GM18867 (cell line): ENCODE results near the gene CHD5.

Experiments
- ATAC-seq: cut with Tn5 transposase; IDR thresholded peaks from one replicate; pipeline ENCODE4 v1.9.1; 2021; ENCODE audit warnings: mild to moderate bottlenecking, moderate library complexity; ENCODE audit not compliant: unreplicated experiment

Gene CHD5

GRCh38 chr1:6101826-6102531 is 78.1 kb downstream of the CHD5 start:
- ATAC-seq = no peak

DNA sequence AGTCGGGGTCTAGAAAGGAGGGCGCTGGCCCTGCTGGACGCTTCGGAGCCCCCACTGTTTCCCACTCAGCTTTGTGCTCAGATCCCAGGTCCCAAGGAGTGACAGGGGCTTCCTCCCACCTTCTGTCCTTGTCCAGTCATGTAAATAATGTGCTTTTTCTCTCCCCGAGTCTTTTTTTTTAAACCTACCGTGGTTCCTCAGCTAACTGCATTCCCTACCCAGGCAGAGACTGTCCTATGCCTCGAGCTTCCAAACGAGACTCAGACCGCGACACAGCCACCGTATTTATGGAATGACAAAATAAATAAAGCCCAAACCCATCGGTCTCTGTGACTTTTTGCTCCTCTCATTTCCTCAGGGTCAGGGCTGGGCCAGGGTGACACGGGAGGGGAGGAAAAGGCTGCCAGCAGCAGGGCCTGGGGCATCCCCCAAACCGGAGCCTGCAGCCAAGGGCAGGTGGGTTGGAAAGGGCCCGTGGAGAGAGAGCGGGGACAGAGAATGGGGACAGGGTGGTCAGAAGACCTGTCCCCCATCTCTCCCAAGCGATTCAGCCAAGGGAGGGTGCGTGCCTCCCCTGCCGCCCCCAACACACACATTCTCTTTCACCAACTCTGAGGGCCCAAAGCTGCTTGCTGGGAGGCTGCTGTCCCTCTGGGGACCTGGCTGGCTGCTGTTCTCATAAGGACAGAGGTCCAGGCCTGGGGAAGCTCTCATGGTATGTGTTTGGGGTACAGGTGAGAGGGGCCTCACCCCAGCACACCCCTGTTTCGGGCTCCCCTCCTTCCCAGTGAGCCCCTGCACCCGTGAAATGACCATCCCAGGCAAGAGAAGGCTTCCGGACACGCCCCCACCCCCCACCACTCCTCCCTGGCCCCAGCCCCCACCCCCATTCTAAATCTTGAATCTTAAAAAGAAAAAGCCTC is 79.0 kb downstream of the CHD5 start:
- ATAC-seq = no peak

GRCh38 chr1:6099787-6100765 is 80.0 kb downstream of the CHD5 start:
- ATAC-seq = no peak

GRCh38 chr1:6099297-6099696 is 80.8 kb downstream of the CHD5 start:
- no peak for ATAC-seq

- ATAC-seq = no peak
Observed at GRCh38 chr1:6098303-6099215, 81.6 kb downstream of the CHD5 start.

DNA sequence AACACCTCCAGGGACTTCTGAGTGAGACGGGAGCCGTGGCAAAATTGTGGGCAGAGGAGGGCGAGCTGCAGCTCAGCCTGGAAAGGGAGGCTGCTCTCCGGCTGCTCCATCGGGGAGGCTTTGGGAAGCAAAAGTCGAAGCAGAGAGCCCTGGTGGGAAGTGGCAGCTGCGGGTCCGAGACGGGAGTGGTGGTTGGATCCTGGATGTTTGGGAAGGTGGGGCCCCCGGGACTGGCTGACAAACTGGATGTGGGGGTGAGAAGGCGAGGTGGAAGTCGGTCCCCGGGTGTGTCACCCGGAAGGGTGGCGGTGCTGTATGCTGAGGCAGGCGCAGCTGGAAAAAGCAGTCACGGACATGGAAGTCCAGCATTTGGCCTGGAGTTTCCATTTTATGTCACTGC is 82.3 kb downstream of the CHD5 start:
- no peak for ATAC-seq

DNA sequence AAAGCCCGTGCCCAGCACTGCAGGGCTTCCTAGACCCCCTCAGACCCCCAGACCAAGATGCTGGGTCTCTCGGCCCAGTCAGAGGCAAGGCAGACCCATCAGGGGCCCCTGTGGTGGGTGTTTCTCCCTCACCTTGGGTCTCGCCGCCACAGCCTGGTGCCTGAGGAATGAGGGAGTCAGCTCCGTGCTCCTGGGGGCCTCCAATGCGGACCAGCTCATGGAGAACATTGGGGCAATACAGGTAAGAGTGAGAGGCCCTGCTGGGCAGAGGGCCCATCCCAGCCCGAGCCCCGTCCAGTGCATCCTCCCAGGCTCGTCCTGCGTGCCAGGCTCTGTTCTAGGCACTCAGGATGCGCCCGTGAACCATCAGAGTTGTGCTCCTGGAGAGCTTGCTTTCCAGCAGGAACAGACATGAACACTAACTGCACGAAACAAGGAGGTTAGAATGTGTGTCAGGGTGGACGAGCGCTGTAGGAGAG is 83.0 kb downstream of the CHD5 start:
- no peak for ATAC-seq

DNA sequence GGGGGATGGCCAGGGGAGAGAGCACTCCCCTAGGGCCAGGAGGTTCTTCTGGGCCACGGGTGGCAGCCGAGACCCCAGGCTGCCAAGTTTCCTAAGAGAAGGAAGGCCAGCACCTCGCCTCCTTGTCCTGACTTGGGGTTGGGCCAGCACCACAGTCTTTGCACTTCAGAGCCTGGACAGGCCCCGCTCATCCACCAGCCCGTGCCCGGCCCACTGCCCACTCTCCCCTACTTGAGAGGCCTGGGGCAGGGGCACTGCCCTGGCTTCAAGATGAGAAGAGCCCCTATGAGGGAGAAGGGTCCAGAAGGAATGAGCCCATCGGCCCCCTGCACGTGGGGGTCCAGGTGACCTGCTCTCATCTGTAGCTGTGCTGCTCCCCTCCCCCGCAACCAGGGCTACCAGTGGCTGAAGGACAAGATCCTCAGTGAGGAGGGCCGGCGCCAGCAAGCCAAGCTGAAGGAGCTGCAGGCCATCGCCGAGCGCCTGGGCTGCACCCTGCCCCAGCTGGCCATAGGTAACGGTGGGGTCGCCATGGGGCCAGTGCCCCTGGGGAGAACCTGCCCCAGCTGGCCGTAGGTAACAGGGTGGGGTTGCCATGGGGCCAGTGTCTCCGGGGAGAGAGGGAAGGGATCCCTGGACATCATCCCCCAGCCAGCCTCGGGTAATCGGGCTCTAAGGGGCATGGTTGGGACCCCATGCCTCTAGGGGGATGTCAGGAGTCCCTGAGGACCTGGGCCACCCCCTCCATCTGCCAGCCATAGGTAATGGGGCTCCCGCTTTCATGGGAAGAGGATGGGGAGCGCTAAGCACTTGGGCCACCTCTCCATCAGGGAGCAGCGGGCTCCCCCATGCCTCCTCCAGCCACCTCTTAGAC is 83.6 kb downstream of the CHD5 start:
- no peak for ATAC-seq

GRCh38 chr1:6095511-6096242 is 84.4 kb downstream of the CHD5 start:
- no peak for ATAC-seq

DNA sequence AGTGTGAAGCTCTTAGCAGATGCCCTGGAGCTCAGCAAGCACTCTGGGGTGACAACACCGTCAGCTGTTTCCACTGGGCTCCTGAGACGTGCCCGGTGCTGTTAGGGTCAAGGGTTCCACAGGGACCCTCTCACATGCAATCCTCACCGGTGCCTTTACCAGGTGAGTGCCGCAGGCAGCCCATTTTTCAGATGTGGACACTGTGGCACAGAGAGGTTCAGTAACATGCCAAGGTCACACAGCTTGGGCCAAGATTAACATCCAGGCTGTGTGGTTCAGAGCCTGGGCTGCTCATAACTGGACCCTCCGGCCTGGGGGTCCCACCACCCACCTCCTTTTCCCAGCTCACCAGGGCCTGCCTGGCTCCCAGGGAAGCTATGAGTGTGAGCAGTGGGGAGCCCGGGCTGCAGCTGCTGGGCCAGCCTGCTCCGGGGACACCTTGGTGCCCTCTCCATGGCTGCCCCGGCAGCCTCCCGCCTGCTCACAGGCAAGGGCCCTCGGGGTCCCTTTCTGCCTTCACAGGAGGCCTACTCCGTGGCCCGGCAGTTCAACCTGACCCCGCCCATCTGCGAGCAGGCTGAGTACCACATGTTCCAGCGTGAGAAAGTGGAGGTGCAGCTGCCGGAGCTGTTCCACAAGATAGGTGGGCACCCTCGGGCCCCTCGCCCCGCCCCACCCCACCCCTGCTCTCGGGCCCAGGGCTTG is 85.2 kb downstream of the CHD5 start:
- no peak for ATAC-seq

DNA sequence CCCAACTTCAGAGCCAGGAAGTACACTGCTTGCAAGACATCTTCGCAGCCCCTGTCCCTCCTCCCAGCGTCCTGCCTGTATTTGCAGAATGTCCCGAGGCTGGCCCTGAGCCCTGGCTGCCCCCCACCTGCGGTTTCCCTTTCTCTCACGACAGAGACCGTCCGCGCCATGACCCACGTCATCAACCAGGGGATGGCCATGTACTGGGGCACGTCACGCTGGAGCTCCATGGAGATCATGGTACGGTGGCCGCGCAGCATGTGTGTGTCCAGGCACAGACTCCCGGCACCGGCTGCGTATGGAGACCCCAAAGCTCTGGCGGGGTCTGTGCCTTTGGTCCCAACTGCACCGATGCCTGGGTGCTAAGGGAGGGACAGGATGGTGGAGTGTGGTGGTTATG is 85.9 kb downstream of the CHD5 start:
- no peak for ATAC-seq

DNA sequence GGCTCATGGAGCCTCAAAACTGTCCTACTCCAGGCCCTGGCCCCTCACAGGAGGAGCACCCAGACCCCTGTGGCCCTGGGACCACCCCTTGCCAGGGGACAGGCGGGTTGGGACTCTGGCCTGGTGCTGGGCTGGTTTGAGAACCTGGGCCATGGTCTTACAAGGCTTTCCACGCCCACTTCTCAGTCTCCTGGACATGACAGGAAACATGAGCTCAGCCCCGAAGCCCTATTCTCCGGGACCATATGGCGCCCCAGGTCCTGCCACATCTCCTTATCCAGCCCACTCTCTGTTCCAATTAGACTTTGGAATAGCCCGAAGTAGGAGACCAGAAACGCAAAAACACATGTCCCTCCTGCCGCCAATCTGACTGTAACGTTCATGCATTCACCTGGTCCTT is 86.5 kb downstream of the CHD5 start:
- ATAC-seq = no peak

DNA sequence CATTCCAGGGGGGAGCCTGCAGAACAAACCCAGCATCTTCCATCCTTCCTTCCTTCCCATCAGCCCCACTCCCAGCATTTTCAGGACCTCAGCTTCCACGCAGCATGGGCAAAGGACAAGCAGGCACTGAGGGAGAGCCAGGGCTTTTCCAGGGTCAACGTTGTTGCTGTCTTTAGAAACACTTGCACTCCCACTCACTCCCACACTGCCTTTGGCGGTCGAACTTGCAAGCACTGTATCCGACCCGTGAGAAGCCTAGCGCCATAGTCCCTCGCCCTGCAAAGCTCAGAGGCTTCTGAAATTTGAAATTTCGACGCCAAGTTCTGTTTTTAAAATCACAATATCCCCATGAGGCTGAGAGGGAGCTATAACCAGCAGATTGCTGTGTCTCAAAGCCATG is 87.0 kb downstream of the CHD5 start:
- no peak for ATAC-seq

- ATAC-seq = no peak
Observed at GRCh38 chr1:6092211-6092610, 87.9 kb downstream of the CHD5 start.

DNA sequence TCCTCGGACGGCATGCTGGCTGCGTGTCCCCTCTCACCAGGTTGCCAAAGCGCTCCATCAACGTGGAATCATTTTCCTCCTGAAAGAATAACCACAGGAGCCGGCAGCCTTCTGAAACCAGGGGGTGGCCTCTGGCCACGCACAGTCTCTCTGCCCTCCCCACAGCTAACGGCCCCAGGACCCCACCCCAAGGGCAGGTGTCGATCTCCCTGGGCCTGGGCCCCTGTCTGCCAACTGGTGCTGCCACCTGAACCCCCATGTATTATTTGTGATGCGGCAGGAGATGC is 88.4 kb downstream of the CHD5 start:
- ATAC-seq = no peak

- ATAC-seq = no peak
Observed at GRCh38 chr1:6090996-6091822, 88.9 kb downstream of the CHD5 start.

GRCh38 chr1:6090288-6090687 is 89.8 kb downstream of the CHD5 start:
- no peak for ATAC-seq
